ENCODE data around the gene MDGA2.

MDGA2 gene

DNA sequence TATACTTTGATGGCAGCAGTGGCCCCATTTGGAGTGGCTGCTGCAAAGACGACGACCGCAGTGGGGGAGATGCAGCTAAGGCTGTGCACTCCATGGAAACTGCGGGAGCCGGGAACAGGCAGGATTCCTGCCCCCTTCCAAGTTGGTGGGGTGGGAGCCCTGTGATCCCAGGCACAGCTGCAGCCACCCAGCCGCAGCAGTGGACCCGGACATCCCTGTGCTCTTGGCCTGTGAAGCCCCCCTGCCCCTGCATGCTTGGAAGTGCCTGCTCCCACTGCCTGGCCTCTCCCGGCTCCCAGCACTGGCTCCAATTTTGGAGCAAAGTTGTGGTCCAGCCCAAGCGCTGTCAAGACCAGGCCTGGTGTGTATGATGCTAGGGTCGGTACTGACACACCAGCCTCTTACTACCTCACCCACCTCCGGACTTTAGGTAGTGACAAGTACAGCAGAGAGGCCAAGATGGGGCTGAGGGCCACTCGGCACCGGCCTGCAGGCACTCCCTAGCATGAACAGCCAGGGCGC, 521.1 kb downstream of the MDGA2 start:
- TF ChIP-seq ARNT (IDR thresholded peaks at IDR 0.05) (no peak), FOXA1 (IDR thresholded peaks at IDR 0.05) (no peak), TARDBP (IDR thresholded peaks at IDR 0.05) (no peak), SP1 (IDR thresholded peaks at IDR 0.05) (no peak), HDGF (IDR thresholded peaks at IDR 0.05; ENCODE audit: borderline replicate concordance) (no peak), ELF4 (IDR thresholded peaks at IDR 0.05) (no peak), CTBP1 (IDR thresholded peaks at IDR 0.05; ENCODE audit: borderline replicate concordance) (no peak), ZNF384 (IDR thresholded peaks at IDR 0.05) (no peak), FOXM1 (IDR thresholded peaks at IDR 0.05; ENCODE audit: borderline replicate concordance) (no peak), SUZ12 (IDR thresholded peaks at IDR 0.05) (no peak), NFRKB (IDR thresholded peaks at IDR 0.05) (no peak), FOXK2 (IDR thresholded peaks at IDR 0.05) (no peak), BHLHE40 (IDR thresholded peaks at IDR 0.05; ENCODE audit: borderline replicate concordance) (no peak), L3MBTL2 (conservative IDR thresholded peaks at IDR 0.05) (no peak), LEF1 (IDR thresholded peaks at IDR 0.05; ENCODE audit: borderline replicate concordance) (no peak)
- TF ChIP-seq, protein P1, sequence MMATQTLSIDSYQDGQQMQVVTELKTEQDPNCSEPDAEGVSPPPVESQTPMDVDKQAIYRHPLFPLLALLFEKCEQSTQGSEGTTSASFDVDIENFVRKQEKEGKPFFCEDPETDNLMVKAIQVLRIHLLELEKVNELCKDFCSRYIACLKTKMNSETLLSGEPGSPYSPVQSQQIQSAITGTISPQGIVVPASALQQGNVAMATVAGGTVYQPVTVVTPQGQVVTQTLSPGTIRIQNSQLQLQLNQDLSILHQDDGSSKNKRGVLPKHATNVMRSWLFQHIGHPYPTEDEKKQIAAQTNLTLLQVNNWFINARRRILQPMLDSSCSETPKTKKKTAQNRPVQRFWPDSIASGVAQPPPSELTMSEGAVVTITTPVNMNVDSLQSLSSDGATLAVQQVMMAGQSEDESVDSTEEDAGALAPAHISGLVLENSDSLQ (IDR thresholded peaks at IDR 0.05), result no peak
- POLR2A ChIA-PET, result no interaction called here
- CTCF ChIA-PET, result no interaction called here
- DNase-seq (ENCODE audit: extremely low spot score), result no peak

GRCh38 chr14:47153746-47154145, 521.7 kb downstream of the MDGA2 start:
- TF ChIP-seq ELF4 (IDR thresholded peaks at IDR 0.05) (no peak), CTBP1 (IDR thresholded peaks at IDR 0.05; ENCODE audit: borderline replicate concordance) (no peak), FOXA1 (IDR thresholded peaks at IDR 0.05) (no peak), TARDBP (IDR thresholded peaks at IDR 0.05) (no peak), NFRKB (IDR thresholded peaks at IDR 0.05) (no peak), FOXK2 (IDR thresholded peaks at IDR 0.05) (no peak), BHLHE40 (IDR thresholded peaks at IDR 0.05; ENCODE audit: borderline replicate concordance) (no peak), LEF1 (IDR thresholded peaks at IDR 0.05; ENCODE audit: borderline replicate concordance) (no peak), SUZ12 (IDR thresholded peaks at IDR 0.05) (no peak), FOXM1 (IDR thresholded peaks at IDR 0.05; ENCODE audit: borderline replicate concordance) (no peak), SP1 (IDR thresholded peaks at IDR 0.05) (no peak), L3MBTL2 (conservative IDR thresholded peaks at IDR 0.05) (no peak), HDGF (IDR thresholded peaks at IDR 0.05; ENCODE audit: borderline replicate concordance) (no peak)
- TF ChIP-seq, protein P1 (IDR thresholded peaks at IDR 0.05), result no peak
- DNase-seq (ENCODE audit: extremely low spot score), result no peak
- ChIA-PET POLR2A (no interaction called here), CTCF (no interaction called here)

DNA sequence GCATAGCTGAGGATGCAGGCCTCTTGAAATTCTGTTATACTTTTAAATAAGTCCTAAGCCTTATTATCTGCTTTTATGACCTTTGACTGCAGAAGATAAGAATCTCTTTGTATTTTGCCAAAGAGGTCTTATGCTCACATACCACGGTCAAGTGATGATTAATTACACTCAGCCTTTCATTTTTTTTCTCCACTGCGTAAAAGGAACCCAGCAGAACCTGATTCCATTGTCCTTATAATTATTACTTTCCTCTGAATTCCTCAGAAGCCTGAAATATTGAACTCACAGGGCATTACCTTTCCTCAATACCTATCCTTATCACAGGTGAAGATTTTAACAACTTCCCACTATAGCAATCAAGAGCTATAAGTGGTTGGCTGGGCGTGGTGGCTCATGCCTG, 525.1 kb downstream of the MDGA2 start:
- TF ChIP-seq FOXM1 (IDR thresholded peaks at IDR 0.05; ENCODE audit: borderline replicate concordance) (no peak), ELF4 (IDR thresholded peaks at IDR 0.05) (no peak), CTBP1 (IDR thresholded peaks at IDR 0.05; ENCODE audit: borderline replicate concordance) (no peak), ARNT (IDR thresholded peaks at IDR 0.05) (no peak), HDGF (IDR thresholded peaks at IDR 0.05; ENCODE audit: borderline replicate concordance) (no peak), FOXA1 (IDR thresholded peaks at IDR 0.05) (no peak), FOXK2 (IDR thresholded peaks at IDR 0.05) (no peak), LEF1 (IDR thresholded peaks at IDR 0.05; ENCODE audit: borderline replicate concordance) (no peak), NFRKB (IDR thresholded peaks at IDR 0.05) (no peak), ZNF384 (IDR thresholded peaks at IDR 0.05) (no peak), TARDBP (IDR thresholded peaks at IDR 0.05) (no peak)
- TF ChIP-seq, protein P1 (IDR thresholded peaks at IDR 0.05), result no peak
- CTCF ChIA-PET, result no interaction called here
- DNase-seq (ENCODE audit: extremely low spot score), result no peak
- POLR2A ChIA-PET, result no interaction called here

GRCh38 chr14:47149326-47149725, 526.1 kb downstream of the MDGA2 start:
- CTCF ChIA-PET, result no interaction called here
- no peak for DNase-seq (ENCODE audit: extremely low spot score)
- POLR2A ChIA-PET, result no interaction called here
- TF ChIP-seq CTBP1 (IDR thresholded peaks at IDR 0.05; ENCODE audit: borderline replicate concordance) (no peak), BHLHE40 (IDR thresholded peaks at IDR 0.05; ENCODE audit: borderline replicate concordance) (no peak), ELF4 (IDR thresholded peaks at IDR 0.05) (no peak), FOXK2 (IDR thresholded peaks at IDR 0.05) (no peak), TARDBP (IDR thresholded peaks at IDR 0.05) (no peak), LEF1 (IDR thresholded peaks at IDR 0.05; ENCODE audit: borderline replicate concordance) (no peak), FOXA1 (IDR thresholded peaks at IDR 0.05) (no peak)

GRCh38 chr14:47148686-47149085, 526.7 kb downstream of the MDGA2 start:
- TF ChIP-seq ARNT (IDR thresholded peaks at IDR 0.05), result no peak
- no peak for TF ChIP-seq HDGF (IDR thresholded peaks at IDR 0.05; ENCODE audit: borderline replicate concordance)
- no peak for TF ChIP-seq SP1 (IDR thresholded peaks at IDR 0.05)
- no peak for TF ChIP-seq FOXA1 (IDR thresholded peaks at IDR 0.05)
- TF ChIP-seq, protein P1 (IDR thresholded peaks at IDR 0.05), result no peak
- no peak for TF ChIP-seq SUZ12 (IDR thresholded peaks at IDR 0.05)
- TF ChIP-seq FOXK2 (IDR thresholded peaks at IDR 0.05), result no peak
- TF ChIP-seq TARDBP (IDR thresholded peaks at IDR 0.05), result no peak
- TF ChIP-seq NFRKB (IDR thresholded peaks at IDR 0.05), result no peak
- TF ChIP-seq CTBP1 (IDR thresholded peaks at IDR 0.05; ENCODE audit: borderline replicate concordance), result no peak
- no peak for TF ChIP-seq LEF1 (IDR thresholded peaks at IDR 0.05; ENCODE audit: borderline replicate concordance)
- no peak for TF ChIP-seq ZNF384 (IDR thresholded peaks at IDR 0.05)
- TF ChIP-seq L3MBTL2 (conservative IDR thresholded peaks at IDR 0.05), result no peak
- TF ChIP-seq ELF4 (IDR thresholded peaks at IDR 0.05), result no peak
- DNase-seq (ENCODE audit: extremely low spot score), result no peak
- ChIA-PET POLR2A (no interaction called here), CTCF (interaction anchor here (0.6 kb wide), 1 partner anchor 1277 kb away, joined by 3 read pairs; no protein-coding TSS in a partner anchor)
